ENCODE data around the gene MRPL20.
"Not testable (repeated sequence)": the region's sequence is repeated elsewhere in the genome, so short reads cannot be mapped to it uniquely, and the experiment has no call there.

Gene MRPL20

GRCh38 chr1:1426496-1427105, 19.5 kb upstream of the MRPL20 start:
- DNase-seq (ENCODE audit: low read depth in 2 of 2) = no peak

GRCh38 chr1:1425753-1426495, 18.8 kb upstream of the MRPL20 start:
- DNase-seq (ENCODE audit: low read depth in 2 of 2) = no peak

- DNase-seq (ENCODE audit: low read depth in 2 of 2) = no peak
These were observed 18.3 kb upstream of the MRPL20 start for GRCh38 chr1:1425426-1425752.

- DNase-seq (ENCODE audit: low read depth in 2 of 2) = no peak
These were observed 17.6 kb upstream of the MRPL20 start for GRCh38 chr1:1424707-1425106.

GRCh38 chr1:1423245-1423597, 16.1 kb upstream of the MRPL20 start:
- DNase-seq (ENCODE audit: low read depth in 2 of 2) = no peak

DNA sequence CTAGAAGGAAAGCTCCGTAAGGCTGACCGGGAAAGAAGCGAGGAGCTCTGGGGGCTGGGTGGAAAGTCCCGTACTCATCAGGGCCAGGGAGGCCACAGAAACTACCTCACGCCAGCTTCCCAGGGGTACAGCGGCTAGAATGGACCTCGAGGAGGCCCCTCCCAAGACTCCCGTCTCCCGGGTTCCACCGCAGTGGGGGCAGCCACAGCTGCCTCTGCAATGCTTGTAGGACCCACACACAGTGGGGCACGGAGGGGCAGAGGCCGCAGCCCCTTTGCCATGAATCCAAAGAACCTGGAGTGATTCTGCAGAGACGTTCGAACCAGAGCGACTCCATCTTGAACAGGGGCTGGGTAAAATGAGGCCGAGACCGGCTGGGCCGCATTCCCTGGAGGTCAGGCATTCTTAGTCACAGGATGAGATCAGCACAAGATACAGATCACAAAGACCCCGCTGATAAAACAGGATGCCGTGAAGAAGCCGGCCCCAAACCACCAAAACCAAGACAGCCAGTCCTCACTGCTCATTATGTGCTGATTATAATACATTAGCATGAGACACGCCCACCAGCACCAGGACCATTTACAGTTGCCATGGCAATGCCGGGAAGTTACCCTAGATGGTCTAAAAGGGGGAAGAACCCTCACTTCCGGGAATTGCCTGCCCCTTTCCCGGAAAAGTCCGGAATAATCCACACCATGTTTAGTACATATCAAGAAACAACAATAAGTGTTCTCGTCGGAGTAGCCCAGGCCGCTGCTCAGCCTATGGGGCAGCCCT, 15.6 kb upstream of the MRPL20 start:
- DNase-seq (ENCODE audit: low read depth in 2 of 2) = no peak

GRCh38 chr1:1421907-1422464, 14.9 kb upstream of the MRPL20 start:
- no peak for DNase-seq (ENCODE audit: low read depth in 2 of 2)

DNA sequence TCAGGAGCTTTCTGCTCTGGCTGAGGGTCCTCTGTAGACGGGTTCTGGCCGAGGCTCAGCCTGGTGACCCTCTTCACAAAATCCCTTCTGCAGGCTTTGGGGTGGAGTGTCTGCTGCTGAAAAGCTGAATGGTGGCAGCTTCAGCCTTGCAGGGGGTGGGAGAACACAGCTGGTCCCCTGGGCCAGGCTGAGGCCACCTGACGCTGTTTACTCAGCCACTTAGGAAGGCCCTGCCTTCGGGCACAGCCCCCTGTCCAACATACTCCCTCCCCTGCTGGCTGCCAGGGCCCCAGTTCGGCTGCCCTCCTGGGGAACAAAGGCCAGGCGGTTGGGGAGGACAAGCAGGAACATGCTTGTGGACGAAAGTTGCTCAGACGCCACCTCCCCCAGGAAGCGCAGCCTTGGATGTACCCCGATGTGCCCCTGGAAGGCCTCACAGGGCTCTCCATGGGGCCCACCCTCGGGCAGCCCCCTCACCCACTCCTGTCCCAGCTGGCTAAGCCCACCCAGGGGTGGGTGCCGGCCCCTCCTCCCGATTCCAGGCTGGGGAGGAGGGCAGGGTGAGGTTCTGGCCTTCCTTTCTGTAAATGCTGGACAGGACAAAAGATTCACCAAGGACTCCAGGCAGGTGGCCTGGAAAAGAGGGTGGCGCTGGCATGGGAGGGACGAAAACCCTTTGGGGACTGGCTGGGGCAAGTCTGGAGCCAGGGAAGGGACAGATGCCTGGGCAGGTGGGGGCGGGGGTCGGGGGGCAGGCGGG, 14.2 kb upstream of the MRPL20 start, which contains the start of gene ANKRD65:
TSS of gene ANKRD65 (minus strand) at position 130 of the 760 bp plus-strand sequence. CDS start 271 bp downstream, outside the sequence.
- DNase-seq (ENCODE audit: low read depth in 2 of 2) = no peak

- DNase-seq (ENCODE audit: low read depth in 2 of 2) = no peak
These were observed 13.6 kb upstream of the MRPL20 start for GRCh38 chr1:1420654-1421141.

GRCh38 chr1:1419813-1420653, 12.9 kb upstream of the MRPL20 start:
- no peak for DNase-seq (ENCODE audit: low read depth in 2 of 2)

- DNase-seq (ENCODE audit: low read depth in 2 of 2) = no peak
These were observed 12.3 kb upstream of the MRPL20 start for GRCh38 chr1:1419363-1419812.

DNA sequence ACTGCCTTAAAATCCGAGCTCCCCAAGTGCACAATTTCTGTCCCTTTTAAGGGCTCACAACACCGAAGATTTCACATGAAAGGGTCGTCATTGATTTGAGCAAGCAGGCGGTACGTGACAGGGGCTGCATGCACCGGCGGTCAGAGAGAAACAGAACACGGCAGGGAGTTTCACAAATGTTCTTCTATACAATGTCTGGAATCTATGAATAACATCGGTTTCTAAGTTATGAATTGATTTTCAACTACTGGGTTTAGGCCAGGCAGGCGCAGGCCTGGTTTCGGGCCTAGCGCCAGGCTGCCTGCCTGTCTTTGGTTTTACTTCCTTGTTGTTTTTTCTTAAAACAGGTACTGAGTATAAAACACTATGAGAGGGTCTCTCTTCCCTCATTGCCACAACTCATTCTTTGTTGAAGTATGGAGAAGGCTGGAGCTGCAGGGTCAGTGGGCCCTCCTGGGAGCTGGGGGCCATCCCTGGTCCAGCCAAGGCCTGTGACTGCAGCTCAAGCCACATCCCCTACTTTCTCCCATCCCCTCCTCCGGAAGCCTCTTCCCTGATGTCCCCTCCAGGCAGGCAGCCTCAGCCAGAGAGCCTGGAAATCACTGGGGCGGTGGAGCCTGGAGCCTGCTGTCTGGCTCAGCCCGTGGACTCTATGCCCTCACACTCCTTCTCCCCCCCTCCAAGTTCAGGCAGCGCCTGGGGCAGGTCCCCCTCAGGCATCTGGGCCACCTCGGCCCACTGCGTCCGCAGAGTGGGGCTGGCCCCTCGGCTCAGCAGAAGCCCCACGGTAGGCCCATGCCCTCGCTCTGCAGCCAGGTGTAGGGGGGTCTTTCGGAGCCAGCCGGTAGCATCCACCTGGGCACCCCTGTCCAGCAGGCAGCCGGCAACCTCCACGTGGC, 11.6 kb upstream of the MRPL20 start:
- no peak for DNase-seq (ENCODE audit: low read depth in 2 of 2)

GRCh38 chr1:1417825-1418463, 10.9 kb upstream of the MRPL20 start:
- not testable (repeated sequence) for DNase-seq (ENCODE audit: low read depth in 2 of 2)

DNA sequence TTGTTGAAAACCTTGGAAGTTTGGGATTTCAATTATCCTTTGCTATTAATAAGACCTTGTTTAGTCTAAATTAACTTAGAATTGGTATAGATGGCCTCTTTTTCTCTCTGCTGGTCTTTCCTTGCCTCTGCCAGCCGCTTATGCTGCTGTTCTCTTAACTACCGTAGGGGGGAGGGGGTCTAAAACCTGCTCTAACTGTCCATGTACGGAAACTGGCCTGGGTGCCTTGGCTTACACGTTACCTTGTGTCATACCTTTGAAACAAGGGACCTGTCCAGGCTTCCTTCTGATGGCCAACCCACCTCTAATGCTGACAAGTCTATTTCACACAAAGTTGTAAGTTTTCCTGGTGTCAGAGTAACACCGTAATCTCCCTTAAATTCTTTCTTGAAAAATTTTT, 10.3 kb upstream of the MRPL20 start:
- DNase-seq (ENCODE audit: low read depth in 2 of 2) = not testable (repeated sequence)

GRCh38 chr1:1415751-1416150, 8.7 kb upstream of the MRPL20 start:
- DNase-seq (ENCODE audit: low read depth in 2 of 2) = no peak

DNA sequence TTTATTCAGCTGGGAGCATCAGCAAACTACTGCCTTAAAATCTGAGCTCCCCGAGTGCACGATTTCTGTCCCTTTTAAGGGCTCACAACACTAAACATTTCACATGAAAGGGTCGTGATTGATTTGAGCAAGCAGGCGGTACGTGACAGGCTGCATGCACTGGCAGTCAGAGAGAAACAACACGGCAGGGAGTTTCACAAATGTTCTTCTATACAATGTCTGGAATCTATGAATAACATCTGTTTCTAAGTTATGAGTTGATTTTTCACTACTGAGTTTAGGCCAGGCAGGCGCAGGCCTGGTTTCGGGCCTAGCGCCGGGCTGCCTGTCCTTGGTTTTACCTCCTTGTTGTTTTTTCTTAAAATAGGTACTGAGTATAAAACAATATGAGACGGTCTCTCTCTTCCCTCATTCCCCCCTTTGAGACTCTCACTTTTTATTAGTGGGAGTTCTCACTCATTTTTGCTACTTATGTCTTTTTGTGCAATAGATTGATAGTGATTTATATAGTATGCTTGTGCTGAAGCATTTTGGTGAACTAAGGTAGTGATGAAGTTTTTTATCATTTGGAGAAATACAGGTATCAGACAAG, 5.3 kb upstream of the MRPL20 start:
- not testable (repeated sequence) for DNase-seq (ENCODE audit: low read depth in 2 of 2)

GRCh38 chr1:1411626-1412025, 4.5 kb upstream of the MRPL20 start:
- DNase-seq (ENCODE audit: low read depth in 2 of 2) = no peak

- not testable (repeated sequence) for DNase-seq (ENCODE audit: low read depth in 2 of 2)
These were observed 3.1 kb upstream of the MRPL20 start for GRCh38 chr1:1410238-1410637.

Data from activated CD4-positive, alpha-beta T cell treated with anti-CD3 and anti-CD28 coated beads for 24 hours (primary cell).